Type B pancreatic cell (in vitro differentiated cells): ENCODE measurements around the gene EIF4H. TPM values are rescaled to one million over a fixed set of nuclear protein-coding genes. Genes with fewer than 3 reads are reported as not detected.
"Not testable (repeated sequence)": the region's sequence is repeated elsewhere in the genome, so short reads cannot be mapped to it uniquely, and the experiment has no call there.

Experiments used
- DNase-seq: peaks from one replicate; pipeline ENCODE4 v3.0.0; 2021; ENCODE audit warnings: mixed read lengths; ENCODE audit not compliant: unreplicated experiment; ENCODE audit errors: extremely low spot score
- H3K27ac Mint-ChIP-seq: 2 replicates; pipeline ENCODE4 v1.8.0; 2021; ENCODE audit warnings: mild to moderate bottlenecking, mixed read lengths
- H3K27me3 Mint-ChIP-seq: 2 replicates; pipeline ENCODE4 v1.8.0; 2021; ENCODE audit warnings: mixed read lengths
- H3K36me3 Mint-ChIP-seq: 2 replicates; pipeline ENCODE4 v1.8.0; 2021; ENCODE audit warnings: mixed read lengths
- H3K4me1 Mint-ChIP-seq: one replicate; pipeline ENCODE4 v1.8.0; 2021; ENCODE audit warnings: mixed read lengths; ENCODE audit not compliant: unreplicated experiment
- H3K4me3 Mint-ChIP-seq: 2 replicates; pipeline ENCODE4 v1.8.0; 2021; ENCODE audit warnings: mild to moderate bottlenecking, mixed read lengths
- H3K9me3 Mint-ChIP-seq: 2 replicates; pipeline ENCODE4 v1.8.0; 2021; ENCODE audit warnings: mixed read lengths
- total RNA-seq: library from RNA; stranded (reverse); gene quantifications from 2 replicates; pipeline ENCODE4 v1.2.1, GENCODE V29; 2021; ENCODE audit warnings: low replicate concordance
- TF ChIP-seq, protein P1 (sequence below): fragments of 200-600 bp; sonication (generic); conservative IDR thresholded peaks from 2 replicates; pipeline ENCODE4 v1.5.0; 2021; ENCODE audit warnings: antibody characterized with exemption, mild to moderate bottlenecking

The EIF4H gene
- total RNA-seq, 1 donor from 2014 or later, result 251 TPM

DNA sequence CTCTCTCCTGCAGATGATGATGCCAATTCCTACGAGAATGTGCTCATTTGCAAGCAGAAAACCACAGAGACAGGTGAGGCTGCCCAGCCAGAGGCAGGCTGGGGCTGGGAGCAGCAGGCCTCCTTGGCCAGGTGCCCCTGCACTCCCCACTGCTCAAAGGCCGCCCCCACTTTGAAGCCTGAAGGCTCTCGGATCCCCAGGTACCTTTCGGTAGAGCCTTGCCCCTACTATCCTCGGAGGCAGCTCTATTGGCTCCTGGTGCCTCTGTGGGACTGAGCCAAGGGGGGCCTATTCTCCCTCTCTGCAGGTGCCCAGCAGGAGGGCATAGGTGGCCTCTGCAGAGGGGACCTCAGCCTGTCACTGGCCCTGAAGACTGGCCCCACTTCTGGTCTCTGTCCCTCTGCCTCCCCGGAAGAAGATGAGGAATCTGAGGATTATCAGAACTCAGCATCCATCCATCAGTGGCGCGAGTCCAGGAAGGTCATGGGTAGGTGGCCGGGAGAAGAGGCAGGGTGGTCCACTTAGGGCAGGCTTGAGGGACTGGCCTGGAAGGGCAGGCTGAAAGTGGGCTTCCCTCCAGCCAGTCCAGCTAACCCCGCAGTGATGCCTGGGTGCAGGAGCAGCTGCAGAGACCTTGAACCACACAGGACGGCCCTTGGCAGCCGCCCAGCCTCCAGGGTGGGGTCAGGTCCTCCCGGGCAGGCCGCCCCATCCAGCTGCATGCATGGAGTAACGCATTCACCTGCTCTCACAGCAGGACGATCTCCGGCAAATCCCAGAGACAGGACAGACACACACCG, 49.8 kb downstream of the EIF4H start:
- Mint-ChIP-seq H3K27me3 (no peaks in the 10 kb centered on the region), H3K27ac (no peak overlapping the region), H3K9me3 (no peaks in the 10 kb centered on the region), H3K4me1 (no peaks in the 10 kb centered on the region), H3K36me3 (peaks cover 8% of the 10 kb centered on the region), H3K4me3 (no peak overlapping the region)
- TF ChIP-seq, protein P1, sequence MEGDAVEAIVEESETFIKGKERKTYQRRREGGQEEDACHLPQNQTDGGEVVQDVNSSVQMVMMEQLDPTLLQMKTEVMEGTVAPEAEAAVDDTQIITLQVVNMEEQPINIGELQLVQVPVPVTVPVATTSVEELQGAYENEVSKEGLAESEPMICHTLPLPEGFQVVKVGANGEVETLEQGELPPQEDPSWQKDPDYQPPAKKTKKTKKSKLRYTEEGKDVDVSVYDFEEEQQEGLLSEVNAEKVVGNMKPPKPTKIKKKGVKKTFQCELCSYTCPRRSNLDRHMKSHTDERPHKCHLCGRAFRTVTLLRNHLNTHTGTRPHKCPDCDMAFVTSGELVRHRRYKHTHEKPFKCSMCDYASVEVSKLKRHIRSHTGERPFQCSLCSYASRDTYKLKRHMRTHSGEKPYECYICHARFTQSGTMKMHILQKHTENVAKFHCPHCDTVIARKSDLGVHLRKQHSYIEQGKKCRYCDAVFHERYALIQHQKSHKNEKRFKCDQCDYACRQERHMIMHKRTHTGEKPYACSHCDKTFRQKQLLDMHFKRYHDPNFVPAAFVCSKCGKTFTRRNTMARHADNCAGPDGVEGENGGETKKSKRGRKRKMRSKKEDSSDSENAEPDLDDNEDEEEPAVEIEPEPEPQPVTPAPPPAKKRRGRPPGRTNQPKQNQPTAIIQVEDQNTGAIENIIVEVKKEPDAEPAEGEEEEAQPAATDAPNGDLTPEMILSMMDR, result no peak
- no peak for DNase-seq

DNA sequence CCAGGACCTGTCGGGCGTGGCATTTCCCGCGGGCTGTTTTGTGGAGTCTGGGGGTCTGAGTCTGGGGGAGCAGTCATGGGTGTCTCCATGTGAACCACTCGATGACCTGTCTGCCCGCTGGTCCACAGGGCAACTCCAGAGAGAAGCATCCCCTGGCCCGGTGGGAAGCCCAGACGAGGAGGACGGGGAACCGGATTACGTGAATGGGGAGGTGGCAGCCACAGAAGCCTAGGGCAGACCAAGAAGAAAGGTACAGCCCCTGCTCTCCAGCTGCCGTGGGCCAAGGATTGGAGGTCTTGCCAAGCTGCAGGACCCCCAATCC, 50.3 kb downstream of the EIF4H start:
- H3K4me3 Mint-ChIP-seq, result no peak overlapping the region
- H3K36me3 Mint-ChIP-seq, result peaks cover 12% of the 10 kb centered on the region
- no peak overlapping the region for H3K27ac Mint-ChIP-seq
- no peaks in the 10 kb centered on the region for H3K9me3 Mint-ChIP-seq
- TF ChIP-seq, protein P1, result no peak
- DNase-seq, result no peak
- H3K27me3 Mint-ChIP-seq, result no peaks in the 10 kb centered on the region
- H3K4me1 Mint-ChIP-seq, result no peaks in the 10 kb centered on the region

DNA sequence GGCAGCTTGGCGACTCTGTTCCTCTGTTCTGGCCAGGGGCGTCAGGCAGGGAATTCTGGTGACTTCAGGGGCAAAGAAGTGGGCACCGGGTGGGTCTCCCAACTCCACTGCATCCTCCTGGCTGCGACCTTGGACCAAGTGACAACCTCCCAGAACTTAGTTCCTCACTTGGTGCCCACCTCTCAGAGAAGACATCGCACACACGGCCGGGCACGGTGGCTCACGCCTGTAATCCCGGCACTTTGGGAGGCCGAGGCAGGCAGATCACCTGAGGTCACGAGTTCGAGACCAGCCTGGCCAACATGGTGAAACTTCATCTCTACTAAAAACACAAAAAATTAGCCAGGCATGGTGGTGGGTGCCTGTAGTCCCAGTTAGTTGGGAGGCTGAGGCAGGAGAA, 50.8 kb downstream of the EIF4H start:
- H3K4me1 Mint-ChIP-seq, H3K4me3 Mint-ChIP-seq, H3K27me3 Mint-ChIP-seq, DNase-seq, H3K27ac Mint-ChIP-seq, H3K9me3 Mint-ChIP-seq: not testable (repeated sequence)
- peaks cover 13% of the 10 kb centered on the region for H3K36me3 Mint-ChIP-seq

DNA sequence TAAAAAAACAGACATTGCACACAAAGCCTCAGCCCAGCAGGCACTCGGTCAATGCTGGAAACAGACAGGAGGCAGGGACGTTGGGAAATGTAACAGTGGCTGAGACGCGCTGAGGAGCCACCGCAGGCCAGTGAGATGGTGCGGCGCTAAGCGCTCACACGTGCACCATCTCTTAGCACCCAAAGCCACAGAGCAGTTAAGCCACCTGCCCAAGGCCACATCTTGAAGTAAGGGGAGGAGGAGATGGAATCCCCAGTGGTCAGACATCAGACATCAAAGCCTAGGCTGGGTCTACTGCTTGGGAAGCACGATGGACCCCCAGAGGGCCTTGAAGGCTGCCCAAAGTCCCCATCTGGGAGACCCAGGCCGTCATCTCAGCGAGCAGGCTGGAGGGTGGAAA, 51.2 kb downstream of the EIF4H start:
- Mint-ChIP-seq H3K9me3 (no peaks in the 10 kb centered on the region), H3K4me3 (no peak overlapping the region), H3K27ac (no peak overlapping the region), H3K4me1 (no peaks in the 10 kb centered on the region), H3K27me3 (no peaks in the 10 kb centered on the region), H3K36me3 (peaks cover 13% of the 10 kb centered on the region)
- DNase-seq, result no peak
- TF ChIP-seq, protein P1, result no peak

DNA sequence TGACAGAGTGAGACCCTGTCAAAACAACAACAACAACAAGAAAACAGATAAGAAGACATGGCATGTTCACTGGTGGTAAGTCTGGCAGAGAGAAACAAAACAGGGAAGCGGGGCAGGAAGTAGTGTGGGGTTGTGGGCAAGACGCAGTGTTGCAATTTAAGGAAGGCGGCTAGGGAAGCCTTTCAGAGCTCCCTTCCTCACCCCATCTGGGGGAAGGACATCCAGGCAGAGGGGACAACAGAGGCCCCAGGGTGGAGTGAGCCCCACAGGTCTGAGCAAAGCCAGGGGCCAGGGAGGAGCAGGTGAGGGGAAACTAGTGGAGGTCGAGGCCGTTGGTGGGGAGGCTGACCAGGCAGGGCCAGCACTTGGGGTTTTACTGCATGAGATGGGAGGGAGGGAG, 52.5 kb downstream of the EIF4H start:
- no peak for DNase-seq
- Mint-ChIP-seq H3K4me3 (no peak overlapping the region), H3K27ac (no peak overlapping the region), H3K9me3 (no peaks in the 10 kb centered on the region), H3K4me1 (no peaks in the 10 kb centered on the region), H3K36me3 (peaks cover 17% of the 10 kb centered on the region), H3K27me3 (no peaks in the 10 kb centered on the region)
- TF ChIP-seq, protein P1, result no peak

DNA sequence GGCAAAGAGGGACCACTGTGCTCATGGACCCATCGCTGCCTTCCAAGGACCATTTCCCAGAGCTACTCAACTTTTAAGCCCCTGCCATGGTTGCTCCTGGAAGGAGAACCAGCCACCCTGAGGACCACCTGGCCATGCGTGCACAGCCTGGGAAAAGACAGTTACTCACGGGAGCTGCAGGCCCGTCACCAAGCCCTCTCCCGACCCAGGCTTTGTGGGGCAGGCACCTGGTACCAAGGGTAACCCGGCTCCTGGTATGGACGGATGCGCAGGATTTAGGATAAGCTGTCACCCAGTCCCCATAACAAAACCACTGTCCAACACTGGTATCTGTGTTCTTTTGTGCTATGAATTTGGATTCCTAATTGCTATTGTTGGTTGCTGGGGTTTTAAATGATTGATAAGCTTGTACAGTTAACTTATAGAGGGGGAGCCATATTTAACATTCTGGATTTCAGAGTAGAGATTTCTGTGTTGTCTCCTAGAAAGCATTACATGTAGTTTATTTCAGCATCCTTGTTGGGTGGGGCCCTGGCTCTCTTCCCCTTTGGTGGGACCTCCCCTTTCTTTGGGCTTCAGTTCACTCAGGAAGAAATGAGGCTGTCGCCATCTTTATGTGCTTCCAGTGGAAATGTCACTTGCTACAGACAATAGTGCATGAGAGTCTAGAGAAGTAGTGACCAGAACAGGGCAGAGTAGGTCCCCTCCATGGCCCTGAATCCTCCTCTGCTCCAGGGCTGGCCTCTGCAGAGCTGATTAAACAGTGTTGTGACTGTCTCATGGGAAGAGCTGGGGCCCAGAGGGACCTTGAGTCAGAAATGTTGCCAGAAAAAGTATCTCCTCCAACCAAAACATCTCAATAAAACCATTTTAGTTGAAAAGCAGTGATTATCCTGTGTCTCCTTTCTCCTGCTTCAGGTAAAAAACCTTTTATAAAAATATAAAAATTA, 55.1 kb downstream of the EIF4H start:
- H3K4me3 Mint-ChIP-seq, result no peak overlapping the region
- TF ChIP-seq, protein P1, result no peak
- H3K4me1 Mint-ChIP-seq, result no peaks in the 10 kb centered on the region
- DNase-seq, result no peak
- no peak overlapping the region for H3K27ac Mint-ChIP-seq
- no peaks in the 10 kb centered on the region for H3K27me3 Mint-ChIP-seq
- H3K9me3 Mint-ChIP-seq, result no peaks in the 10 kb centered on the region
- peaks cover 19% of the 10 kb centered on the region for H3K36me3 Mint-ChIP-seq
